Activated CD8-positive, alpha-beta memory T cell treated with anti-CD3 and anti-CD28 coated beads for 48 hours (primary cell): Measurements from ENCODE around the gene PTTG1IP2.

Experiments
- DNase-seq, 3 experiments: peaks; one replicate each; pipeline ENCODE4 v3.0.0-alpha.2; 2020; ENCODE audit warnings: low read depth in 2 of 3, low spot score in 2 of 3

PTTG1IP2 gene

DNA sequence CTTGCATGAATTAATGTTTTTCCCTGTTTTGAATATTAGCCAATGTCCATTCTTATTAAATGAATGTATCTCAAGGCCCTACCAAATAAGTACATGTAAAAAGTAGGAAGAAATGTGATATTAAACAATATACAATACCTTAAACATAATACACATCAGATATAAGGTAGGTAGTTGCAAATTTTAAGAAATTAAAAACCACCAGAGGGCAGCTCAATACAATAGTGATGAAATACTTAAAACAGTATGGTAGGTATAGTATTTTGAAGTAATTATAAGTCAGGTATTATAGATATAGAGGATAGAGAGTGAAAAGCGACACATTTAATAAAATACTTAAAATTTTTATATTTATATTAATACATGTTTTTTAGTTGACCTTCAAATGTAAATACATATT is 83.1 kb downstream of the PTTG1IP2 start:
- no peak for DNase-seq

DNA sequence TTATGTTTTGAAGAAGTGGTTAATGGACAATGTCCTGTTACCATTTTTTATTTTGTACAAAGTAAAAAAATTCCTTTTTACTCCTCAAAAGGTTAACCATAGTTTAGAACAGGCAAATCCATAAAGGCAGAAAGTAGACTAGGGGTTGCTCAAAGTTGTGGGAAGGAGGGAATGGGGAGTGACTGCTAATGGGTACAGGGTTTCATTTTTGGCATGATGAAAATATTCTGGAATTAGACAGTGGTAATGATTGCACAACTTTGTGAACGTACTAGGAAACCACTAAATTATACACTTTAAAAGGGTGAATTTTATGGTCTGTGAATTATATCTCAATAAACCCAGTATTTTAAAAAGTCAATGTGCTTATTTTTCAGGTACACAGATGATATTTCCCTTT is 91.3 kb downstream of the PTTG1IP2 start:
- no peak for DNase-seq
